Endothelial cell (in vitro differentiated cells): ENCODE measurements around the gene NECTIN1. TPM values are rescaled to one million over a fixed set of nuclear protein-coding genes. Genes with fewer than 3 reads are reported as not detected.

Experiments used
- DNase-seq: peaks from one replicate; pipeline ENCODE4 v3.0.0; 2021; ENCODE audit warnings: low spot score
- H3K27ac Mint-ChIP-seq: one replicate; pipeline ENCODE4 v1.8.0; 2021; ENCODE audit warnings: mixed read lengths, inconsistent platforms; ENCODE audit not compliant: unreplicated experiment
- H3K27me3 Mint-ChIP-seq: one replicate; pipeline ENCODE4 v1.8.0; 2021; ENCODE audit warnings: mild to moderate bottlenecking, moderate library complexity, mixed read lengths, inconsistent platforms; ENCODE audit not compliant: unreplicated experiment
- H3K36me3 Mint-ChIP-seq: one replicate; pipeline ENCODE4 v1.8.0; 2021; ENCODE audit warnings: mild to moderate bottlenecking, low read depth, mixed read lengths, inconsistent platforms; ENCODE audit not compliant: unreplicated experiment
- H3K4me1 Mint-ChIP-seq: one replicate; pipeline ENCODE4 v1.8.0; 2021; ENCODE audit warnings: mild to moderate bottlenecking, mixed read lengths, inconsistent platforms; ENCODE audit not compliant: unreplicated experiment
- H3K4me3 Mint-ChIP-seq: one replicate; pipeline ENCODE4 v1.8.0; 2021; ENCODE audit warnings: mild to moderate bottlenecking, mixed read lengths, inconsistent platforms; ENCODE audit not compliant: unreplicated experiment
- H3K9me3 Mint-ChIP-seq: one replicate; pipeline ENCODE4 v1.8.0; 2021; ENCODE audit warnings: mixed read lengths, inconsistent platforms; ENCODE audit not compliant: unreplicated experiment
- total RNA-seq: library from RNA; stranded (reverse); fragmentation: NEBNext Ultra II Directional; extraction: Animal tissue kit (Norgen Biotek cat#: 25700); gene quantifications from one replicate; pipeline ENCODE4 v1.2.1, GENCODE V29; 2021; ENCODE audit not compliant: unreplicated experiment
- TF ChIP-seq, protein P1 (sequence below): fragments of 200-600 bp; sonication (generic); IDR thresholded peaks from one replicate; pipeline ENCODE4 v1.5.0; 2021; ENCODE audit warnings: antibody characterized with exemption; ENCODE audit not compliant: unreplicated experiment

NECTIN1 gene
- total RNA-seq, 1 donor from 2014 or later, result 17.9 TPM

- Mint-ChIP-seq H3K4me3 (no peak overlapping the region), H3K27ac (no peak overlapping the region), H3K27me3 (peaks cover 12% of the 10 kb centered on the region), H3K9me3 (no peaks in the 10 kb centered on the region), H3K36me3 (no peaks in the 10 kb centered on the region), H3K4me1 (peaks cover 11% of the 10 kb centered on the region)
- no peak for DNase-seq
- TF ChIP-seq, protein P1, sequence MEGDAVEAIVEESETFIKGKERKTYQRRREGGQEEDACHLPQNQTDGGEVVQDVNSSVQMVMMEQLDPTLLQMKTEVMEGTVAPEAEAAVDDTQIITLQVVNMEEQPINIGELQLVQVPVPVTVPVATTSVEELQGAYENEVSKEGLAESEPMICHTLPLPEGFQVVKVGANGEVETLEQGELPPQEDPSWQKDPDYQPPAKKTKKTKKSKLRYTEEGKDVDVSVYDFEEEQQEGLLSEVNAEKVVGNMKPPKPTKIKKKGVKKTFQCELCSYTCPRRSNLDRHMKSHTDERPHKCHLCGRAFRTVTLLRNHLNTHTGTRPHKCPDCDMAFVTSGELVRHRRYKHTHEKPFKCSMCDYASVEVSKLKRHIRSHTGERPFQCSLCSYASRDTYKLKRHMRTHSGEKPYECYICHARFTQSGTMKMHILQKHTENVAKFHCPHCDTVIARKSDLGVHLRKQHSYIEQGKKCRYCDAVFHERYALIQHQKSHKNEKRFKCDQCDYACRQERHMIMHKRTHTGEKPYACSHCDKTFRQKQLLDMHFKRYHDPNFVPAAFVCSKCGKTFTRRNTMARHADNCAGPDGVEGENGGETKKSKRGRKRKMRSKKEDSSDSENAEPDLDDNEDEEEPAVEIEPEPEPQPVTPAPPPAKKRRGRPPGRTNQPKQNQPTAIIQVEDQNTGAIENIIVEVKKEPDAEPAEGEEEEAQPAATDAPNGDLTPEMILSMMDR, result no peak
Observed at GRCh38 chr11:119745776-119746535, 17.0 kb upstream of the NECTIN1 start.

DNA sequence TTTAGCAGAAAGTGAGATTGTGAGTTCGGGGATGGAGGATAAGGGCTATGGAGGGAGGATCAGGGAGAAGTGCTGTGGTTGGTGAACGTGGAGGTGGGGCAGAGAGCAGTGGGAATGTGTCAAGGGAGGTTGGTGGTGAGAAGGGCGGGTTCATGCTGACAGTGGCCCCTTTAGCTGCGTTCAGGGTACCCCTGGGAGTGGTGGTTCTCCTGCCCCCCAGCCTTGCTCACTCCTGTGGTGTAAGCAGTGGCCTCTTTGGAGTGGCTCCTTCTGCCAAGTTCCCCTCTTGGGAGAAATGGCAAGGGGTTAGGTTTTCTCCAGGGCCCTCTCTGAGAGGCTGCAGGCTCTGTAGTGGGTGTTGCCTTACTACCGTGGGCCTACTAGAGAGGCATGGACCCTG is 16.1 kb upstream of the NECTIN1 start:
- TF ChIP-seq, protein P1, result no peak
- H3K9me3 Mint-ChIP-seq, result no peaks in the 10 kb centered on the region
- H3K4me3 Mint-ChIP-seq, result no peak overlapping the region
- H3K4me1 Mint-ChIP-seq, result peaks cover 11% of the 10 kb centered on the region
- no peak overlapping the region for H3K27ac Mint-ChIP-seq
- peaks cover 13% of the 10 kb centered on the region for H3K27me3 Mint-ChIP-seq
- DNase-seq, result no peak
- H3K36me3 Mint-ChIP-seq, result no peaks in the 10 kb centered on the region

DNA sequence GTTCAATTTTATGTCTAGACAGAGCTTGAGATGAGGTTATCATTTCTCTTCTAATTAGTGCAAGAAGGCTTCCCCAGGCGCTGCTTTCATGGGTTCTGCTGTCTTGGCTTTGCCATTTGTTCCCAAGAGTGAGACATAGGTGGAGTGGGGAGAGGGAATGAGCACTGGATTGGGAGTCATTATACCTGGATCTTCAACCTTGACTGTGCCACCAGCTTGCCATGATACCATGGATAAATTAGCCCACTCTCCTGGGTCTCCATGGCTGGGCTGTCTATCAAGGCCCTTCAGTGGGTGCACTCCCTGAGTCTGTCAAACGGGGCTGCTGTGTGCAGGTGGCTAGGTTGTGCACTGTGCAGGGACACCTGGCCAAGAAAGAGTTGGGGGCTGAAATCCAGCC is 15.6 kb upstream of the NECTIN1 start:
- Mint-ChIP-seq H3K36me3 (no peaks in the 10 kb centered on the region), H3K4me1 (peaks cover 11% of the 10 kb centered on the region), H3K27ac (no peak overlapping the region), H3K4me3 (no peak overlapping the region), H3K27me3 (peaks cover 14% of the 10 kb centered on the region), H3K9me3 (no peaks in the 10 kb centered on the region)
- DNase-seq, result no peak
- TF ChIP-seq, protein P1, result no peak

GRCh38 chr11:119743006-119743405 is 14.0 kb upstream of the NECTIN1 start:
- H3K4me1 Mint-ChIP-seq, result peaks cover 11% of the 10 kb centered on the region

More at GRCh38 chr11:119743006-119743405, 14.0 kb upstream of the NECTIN1 start:
- no peaks in the 10 kb centered on the region for H3K9me3 Mint-ChIP-seq
- no peak overlapping the region for H3K27ac Mint-ChIP-seq
- DNase-seq, result no peak
- peaks cover 17% of the 10 kb centered on the region for H3K27me3 Mint-ChIP-seq
- H3K4me3 Mint-ChIP-seq, result no peak overlapping the region
- no peaks in the 10 kb centered on the region for H3K36me3 Mint-ChIP-seq
- TF ChIP-seq, protein P1, result no peak
